ENCODE data around the gene NCKAP5. TPM values are rescaled to one million over a fixed set of nuclear protein-coding genes. Genes with fewer than 3 reads are reported as not detected.

Gene NCKAP5
- total and polyA plus RNA-seq, 2 experiments from 2014 or later: 0.21 to 0.31 TPM

DNA sequence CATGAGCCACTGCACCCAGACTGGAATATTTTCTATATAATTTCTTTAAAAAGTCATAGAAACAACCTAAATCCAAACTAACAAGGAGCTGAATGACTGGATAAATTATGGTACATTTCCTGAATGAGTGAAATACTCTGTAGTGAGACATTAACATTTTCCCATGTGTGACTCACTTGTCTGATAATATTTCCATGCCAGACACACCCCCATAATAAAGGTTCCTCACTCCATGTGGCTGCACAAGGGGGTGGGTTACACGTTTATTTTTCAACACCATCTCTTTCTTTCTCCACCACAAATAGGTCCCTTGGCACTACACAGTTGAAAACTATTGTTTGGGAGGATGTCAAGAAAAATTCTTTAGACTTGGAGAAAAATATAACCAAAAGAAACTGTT is 632.0 kb downstream of the NCKAP5 start:
- Histone ChIP-seq H3K4me3 (no peak overlapping the region), H3K9me3 (ENCODE audit: low read depth) (no peaks in the 10 kb centered on the region), H3K27me3 (no peaks in the 10 kb centered on the region), H3K4me1 (ENCODE audit: low read depth) (no peaks in the 10 kb centered on the region), H3K36me3 (no peaks in the 10 kb centered on the region), H3K27ac (no peak overlapping the region)
- DNase-seq (ENCODE audit: low read depth in 1 of 2, low spot score in 1 of 2): no peak
- TF ChIP-seq, protein P1, sequence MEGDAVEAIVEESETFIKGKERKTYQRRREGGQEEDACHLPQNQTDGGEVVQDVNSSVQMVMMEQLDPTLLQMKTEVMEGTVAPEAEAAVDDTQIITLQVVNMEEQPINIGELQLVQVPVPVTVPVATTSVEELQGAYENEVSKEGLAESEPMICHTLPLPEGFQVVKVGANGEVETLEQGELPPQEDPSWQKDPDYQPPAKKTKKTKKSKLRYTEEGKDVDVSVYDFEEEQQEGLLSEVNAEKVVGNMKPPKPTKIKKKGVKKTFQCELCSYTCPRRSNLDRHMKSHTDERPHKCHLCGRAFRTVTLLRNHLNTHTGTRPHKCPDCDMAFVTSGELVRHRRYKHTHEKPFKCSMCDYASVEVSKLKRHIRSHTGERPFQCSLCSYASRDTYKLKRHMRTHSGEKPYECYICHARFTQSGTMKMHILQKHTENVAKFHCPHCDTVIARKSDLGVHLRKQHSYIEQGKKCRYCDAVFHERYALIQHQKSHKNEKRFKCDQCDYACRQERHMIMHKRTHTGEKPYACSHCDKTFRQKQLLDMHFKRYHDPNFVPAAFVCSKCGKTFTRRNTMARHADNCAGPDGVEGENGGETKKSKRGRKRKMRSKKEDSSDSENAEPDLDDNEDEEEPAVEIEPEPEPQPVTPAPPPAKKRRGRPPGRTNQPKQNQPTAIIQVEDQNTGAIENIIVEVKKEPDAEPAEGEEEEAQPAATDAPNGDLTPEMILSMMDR (IDR thresholded peaks at IDR 0.05; ENCODE audit: low read depth, low read length): no peak

DNA sequence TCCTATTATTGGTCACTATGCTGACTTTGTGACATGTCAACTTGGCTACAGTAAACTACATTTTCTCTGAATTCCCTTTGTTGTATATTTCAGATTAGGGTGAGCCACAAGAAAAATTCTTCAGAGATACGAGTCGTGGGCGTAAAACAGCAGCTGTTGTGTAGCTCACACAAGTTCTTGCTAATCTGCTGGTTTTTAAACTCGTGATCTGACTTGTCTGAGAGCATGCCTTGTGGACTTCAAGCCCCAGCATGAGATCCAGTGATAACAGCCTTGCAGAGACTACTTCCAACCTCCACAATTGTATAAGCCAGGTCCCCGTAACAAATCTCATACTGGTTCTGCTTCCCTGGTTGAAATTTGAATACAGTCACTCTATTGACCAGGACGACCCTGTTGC is 638.5 kb downstream of the NCKAP5 start:
- no peak overlapping the region for H3K4me3 ChIP-seq
- H3K27ac ChIP-seq: no peak overlapping the region
- H3K27me3 ChIP-seq: no peaks in the 10 kb centered on the region
- TF ChIP-seq, protein P1 (IDR thresholded peaks at IDR 0.05; ENCODE audit: low read depth, low read length): no peak
- no peaks in the 10 kb centered on the region for H3K9me3 ChIP-seq (ENCODE audit: low read depth)
- peak in 1 of 2 donors; percentile 60 for DNase-seq (ENCODE audit: low read depth in 1 of 2, low spot score in 1 of 2)
- no peaks in the 10 kb centered on the region for H3K36me3 ChIP-seq
- no peaks in the 10 kb centered on the region for H3K4me1 ChIP-seq (ENCODE audit: low read depth)

DNA sequence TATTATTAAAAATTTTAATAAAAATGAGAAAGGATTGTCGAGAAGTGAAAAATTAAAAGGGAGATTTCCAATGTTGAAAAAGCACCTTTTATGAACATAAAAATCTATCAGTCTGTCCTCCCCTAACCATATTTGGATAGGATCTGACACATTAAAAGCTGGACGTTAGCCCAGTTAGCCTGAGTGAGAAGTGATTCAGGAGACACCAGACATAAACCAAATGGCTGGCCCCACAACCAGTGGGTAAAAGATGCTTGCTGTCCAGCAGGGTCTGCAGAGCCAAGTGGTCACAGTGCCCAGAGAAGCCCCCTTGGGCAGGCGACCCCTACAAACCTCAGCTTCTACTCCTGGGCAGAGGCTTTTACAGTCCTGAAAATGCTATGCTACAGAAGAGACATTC is 644.5 kb downstream of the NCKAP5 start:
- no peak overlapping the region for H3K27ac ChIP-seq
- peaks cover 9% of the 10 kb centered on the region for H3K27me3 ChIP-seq
- H3K4me3 ChIP-seq: no peak overlapping the region
- H3K9me3 ChIP-seq (ENCODE audit: low read depth): no peaks in the 10 kb centered on the region
- no peaks in the 10 kb centered on the region for H3K36me3 ChIP-seq
- DNase-seq (ENCODE audit: low read depth in 1 of 2, low spot score in 1 of 2): peak; percentile 12 to 71
- TF ChIP-seq, protein P1 (IDR thresholded peaks at IDR 0.05; ENCODE audit: low read depth, low read length): no peak
- no peaks in the 10 kb centered on the region for H3K4me1 ChIP-seq (ENCODE audit: low read depth)

DNA sequence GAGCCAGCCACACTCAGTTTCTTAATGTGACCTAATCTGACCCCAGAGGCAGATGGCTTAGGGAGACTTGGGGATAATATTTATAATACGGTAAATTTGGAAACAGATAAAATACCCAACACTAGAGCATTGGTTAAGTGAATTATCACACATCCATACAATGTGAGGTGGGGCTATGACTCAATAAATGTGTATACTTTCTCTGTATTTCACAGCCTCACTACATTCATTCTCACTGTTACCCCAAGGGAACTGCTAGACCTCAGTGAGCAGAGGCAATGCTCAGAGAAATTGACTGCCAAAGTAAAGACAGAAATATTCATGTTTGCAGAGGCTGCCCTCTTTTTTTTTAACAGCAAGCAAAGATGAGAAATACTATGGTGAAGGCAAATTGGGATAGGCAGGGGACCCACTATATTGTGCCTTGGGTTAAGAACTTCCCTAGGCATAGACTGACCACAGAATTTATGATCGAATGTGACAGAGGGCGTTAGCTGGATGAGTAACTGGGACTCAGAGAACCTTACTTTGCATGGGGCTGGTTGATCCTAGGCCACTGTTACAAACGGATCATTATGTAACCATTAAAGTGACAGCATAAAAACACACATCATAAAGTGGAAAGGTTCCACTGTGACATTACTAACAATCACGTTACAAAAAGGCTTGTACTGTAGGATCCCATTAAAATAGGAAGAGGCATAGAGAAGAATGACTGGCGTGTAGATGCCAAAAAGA is 652.3 kb downstream of the NCKAP5 start:
- peaks cover 9% of the 10 kb centered on the region for H3K27me3 ChIP-seq
- no peak overlapping the region for H3K4me3 ChIP-seq
- H3K36me3 ChIP-seq: no peaks in the 10 kb centered on the region
- H3K4me1 ChIP-seq (ENCODE audit: low read depth): no peaks in the 10 kb centered on the region
- no peak for DNase-seq (ENCODE audit: low read depth in 1 of 2, low spot score in 1 of 2)
- no peak overlapping the region for H3K27ac ChIP-seq
- TF ChIP-seq, protein P1 (IDR thresholded peaks at IDR 0.05; ENCODE audit: low read depth, low read length): no peak
- no peaks in the 10 kb centered on the region for H3K9me3 ChIP-seq (ENCODE audit: low read depth)

DNA sequence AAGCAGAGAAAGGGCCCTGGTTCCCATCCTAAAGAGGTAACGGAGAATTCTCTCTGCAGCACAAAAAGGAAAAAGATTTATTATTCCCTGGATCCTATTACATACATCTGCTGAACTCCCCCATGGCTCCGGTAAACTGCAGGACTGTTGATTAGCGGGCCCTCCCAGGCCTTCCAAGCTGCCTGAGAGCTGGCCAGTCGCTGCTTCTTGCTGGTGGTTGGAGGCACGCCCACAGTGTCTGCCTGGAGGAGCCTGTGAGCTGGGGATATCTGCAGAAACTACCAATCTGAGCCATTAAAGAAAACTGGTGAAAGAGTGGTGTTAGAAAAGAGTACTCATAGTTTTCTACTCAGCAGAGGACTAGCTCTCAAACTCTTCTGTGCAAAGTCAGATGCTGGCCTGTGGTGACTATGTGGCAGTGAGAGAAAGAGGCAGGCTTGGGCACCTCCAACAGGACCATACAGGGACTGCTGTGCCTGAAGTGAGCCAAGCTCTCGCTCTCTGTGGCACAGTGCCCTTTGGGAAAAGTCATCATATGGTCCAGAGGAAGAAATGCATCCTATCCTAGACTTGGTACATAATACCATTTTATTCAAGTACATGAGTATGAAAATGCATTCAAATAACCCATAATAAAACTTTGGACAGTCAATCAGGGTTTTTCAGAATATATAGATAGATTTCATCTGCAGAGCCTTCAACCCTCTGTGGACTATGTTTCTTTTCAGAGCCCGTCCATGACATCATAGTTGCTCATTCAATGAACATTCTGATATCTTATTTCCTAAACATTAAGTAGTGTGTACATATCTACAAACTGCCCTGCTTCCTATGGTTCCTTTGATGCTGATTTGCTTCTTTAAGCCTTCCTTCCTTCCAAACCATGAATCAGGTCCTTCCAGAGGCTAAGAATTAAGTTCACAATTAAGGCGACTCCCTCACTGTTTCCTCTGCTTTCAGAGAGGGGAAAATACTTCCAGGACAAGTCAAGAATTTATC is 656.2 kb downstream of the NCKAP5 start:
- TF ChIP-seq, protein P1 (IDR thresholded peaks at IDR 0.05; ENCODE audit: low read depth, low read length): peak; percentile 18
- H3K27me3 ChIP-seq: no peaks in the 10 kb centered on the region
- peak; percentile 59 to 72 for DNase-seq (ENCODE audit: low read depth in 1 of 2, low spot score in 1 of 2)
- H3K9me3 ChIP-seq (ENCODE audit: low read depth): no peaks in the 10 kb centered on the region
- no peak overlapping the region for H3K27ac ChIP-seq
- no peaks in the 10 kb centered on the region for H3K36me3 ChIP-seq
- H3K4me3 ChIP-seq: no peak overlapping the region
- H3K4me1 ChIP-seq (ENCODE audit: low read depth): no peaks in the 10 kb centered on the region

Data from cardiac muscle cell (in vitro differentiated cells and primary cell).